ENCODE data around the gene ATP8B3.

The ATP8B3 gene

GRCh38 chr19:1734321-1734966, 77.6 kb downstream of the ATP8B3 start:
- H3K4me3 ChIP-seq (ENCODE audit: low read depth in 1 of 2, low read length in 2 of 2), result no peak overlapping the region
- no peaks in the 10 kb centered on the region for H3K36me3 ChIP-seq (ENCODE audit: insufficient read depth, low read length)
- no peaks in the 10 kb centered on the region for H3K79me2 ChIP-seq (ENCODE audit: insufficient read depth, low read length)
- TF ChIP-seq EZH2 (IDR thresholded peaks at IDR 0.05; ENCODE audit: borderline replicate concordance, low read depth, low read length, severe bottlenecking), result no peak
- TF ChIP-seq, protein P1, sequence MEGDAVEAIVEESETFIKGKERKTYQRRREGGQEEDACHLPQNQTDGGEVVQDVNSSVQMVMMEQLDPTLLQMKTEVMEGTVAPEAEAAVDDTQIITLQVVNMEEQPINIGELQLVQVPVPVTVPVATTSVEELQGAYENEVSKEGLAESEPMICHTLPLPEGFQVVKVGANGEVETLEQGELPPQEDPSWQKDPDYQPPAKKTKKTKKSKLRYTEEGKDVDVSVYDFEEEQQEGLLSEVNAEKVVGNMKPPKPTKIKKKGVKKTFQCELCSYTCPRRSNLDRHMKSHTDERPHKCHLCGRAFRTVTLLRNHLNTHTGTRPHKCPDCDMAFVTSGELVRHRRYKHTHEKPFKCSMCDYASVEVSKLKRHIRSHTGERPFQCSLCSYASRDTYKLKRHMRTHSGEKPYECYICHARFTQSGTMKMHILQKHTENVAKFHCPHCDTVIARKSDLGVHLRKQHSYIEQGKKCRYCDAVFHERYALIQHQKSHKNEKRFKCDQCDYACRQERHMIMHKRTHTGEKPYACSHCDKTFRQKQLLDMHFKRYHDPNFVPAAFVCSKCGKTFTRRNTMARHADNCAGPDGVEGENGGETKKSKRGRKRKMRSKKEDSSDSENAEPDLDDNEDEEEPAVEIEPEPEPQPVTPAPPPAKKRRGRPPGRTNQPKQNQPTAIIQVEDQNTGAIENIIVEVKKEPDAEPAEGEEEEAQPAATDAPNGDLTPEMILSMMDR (IDR thresholded peaks at IDR 0.05; ENCODE audit: borderline replicate concordance, extremely low read depth, low read length, poor library complexity, severe bottlenecking), result no peak
- no peak overlapping the region for H3K9ac ChIP-seq (ENCODE audit: low read depth, low read length)
- ATAC-seq (ENCODE audit: insufficient read depth, low read depth) (no peak), DNase-seq (no peak)
- no peak overlapping the region for H3K4me2 ChIP-seq (ENCODE audit: insufficient read depth, low read length)
- no peaks in the 10 kb centered on the region for H4K20me1 ChIP-seq (ENCODE audit: insufficient read depth, low read length)
- no peaks in the 10 kb centered on the region for H3K4me1 ChIP-seq (ENCODE audit: insufficient read depth, low read length)
- no peak overlapping the region for H3K27ac ChIP-seq (ENCODE audit: low read length)
- no peak overlapping the region for H2AFZ ChIP-seq (ENCODE audit: low read depth, low read length)
- no peaks in the 10 kb centered on the region for H3K9me3 ChIP-seq (ENCODE audit: insufficient read depth, low read length, severe bottlenecking)
- peaks cover 5% of the 10 kb centered on the region for H3K27me3 ChIP-seq (ENCODE audit: insufficient read depth, low read length, poor library complexity)

All from DND-41 (cell line).